ENCODE results near the gene C12orf60.
A peak's percentile ranks its signal among the peaks of the same experiment; 100 is the strongest.

The C12orf60 gene

DNA sequence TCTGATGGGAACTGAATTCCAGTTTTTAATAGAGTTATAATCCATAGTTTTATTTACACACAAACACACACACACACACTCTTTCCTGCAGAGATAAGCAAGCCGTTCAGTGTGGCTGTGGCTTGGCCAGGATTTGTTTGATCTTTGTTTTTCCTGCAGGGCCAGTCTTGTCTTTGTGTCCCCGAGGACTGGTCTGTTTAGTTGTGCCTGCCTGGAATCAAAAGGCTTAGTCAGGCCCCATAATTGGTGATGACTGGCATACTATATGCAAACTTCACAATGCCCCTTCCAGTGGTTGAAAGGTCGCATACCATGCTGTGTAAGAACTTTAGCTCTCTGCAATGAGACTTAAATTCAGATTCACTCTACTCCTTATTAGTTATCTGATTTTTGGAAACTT, 26.2 kb upstream of the C12orf60 start:
- DNase-seq = no peak

DNA sequence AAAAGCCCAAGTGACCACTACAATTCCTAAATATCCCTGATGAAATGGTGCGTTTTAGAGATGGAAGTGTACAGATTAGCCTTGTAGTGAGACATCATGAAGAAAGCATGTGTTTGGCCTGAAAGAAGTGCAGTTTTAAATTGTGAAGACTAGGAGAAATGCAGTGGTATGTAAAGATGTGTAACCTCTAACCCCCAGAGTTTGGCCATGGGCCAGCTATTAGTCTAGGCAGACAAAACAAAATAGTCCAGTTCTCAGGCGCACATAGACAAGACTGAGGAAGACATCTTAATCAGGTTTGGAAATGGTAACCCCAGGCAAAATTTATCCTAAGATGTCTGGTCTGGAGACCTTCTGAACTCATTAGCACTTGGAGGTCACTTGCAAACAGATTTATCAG, 23.6 kb upstream of the C12orf60 start:
- DNase-seq = no peak

DNA sequence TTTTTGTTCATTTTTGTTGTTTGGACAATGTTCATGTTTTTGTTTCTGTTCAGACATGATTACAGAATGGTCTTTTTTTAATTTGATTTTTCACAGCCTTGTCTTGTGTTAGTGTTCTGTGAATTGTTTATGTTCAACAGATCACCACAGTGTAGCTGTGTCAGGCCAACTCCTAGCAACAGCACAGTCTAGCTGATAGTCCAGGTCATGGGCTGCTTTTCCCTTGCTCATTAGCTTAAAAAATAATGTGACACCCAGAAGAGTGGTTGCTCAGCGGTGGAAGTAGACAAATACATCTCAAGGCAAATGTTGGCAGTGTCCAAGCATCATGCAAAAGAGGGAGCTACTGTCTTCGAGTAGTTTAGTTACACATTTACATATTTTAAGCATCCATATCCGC, 22.6 kb upstream of the C12orf60 start:
- DNase-seq = no peak

DNA sequence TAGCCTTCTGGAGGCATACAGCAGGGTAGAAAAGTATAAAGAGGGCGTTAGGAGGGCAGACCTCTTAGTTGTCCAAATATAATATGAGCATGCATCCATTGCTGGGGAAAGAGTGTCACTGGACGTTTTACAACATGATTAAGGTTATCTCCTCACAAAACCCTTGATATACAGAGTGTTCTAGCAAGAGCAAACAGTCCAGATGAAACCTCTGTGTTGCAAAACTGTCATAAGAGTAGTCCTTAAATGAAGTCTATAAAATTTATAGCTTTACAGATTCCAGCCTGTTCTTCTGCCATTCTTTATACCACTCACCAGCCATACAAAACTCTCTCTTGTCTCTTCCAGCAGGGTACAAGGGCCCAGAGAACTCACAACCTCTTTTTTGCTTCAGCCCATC, 21.9 kb upstream of the C12orf60 start:
- DNase-seq = no peak

DNA sequence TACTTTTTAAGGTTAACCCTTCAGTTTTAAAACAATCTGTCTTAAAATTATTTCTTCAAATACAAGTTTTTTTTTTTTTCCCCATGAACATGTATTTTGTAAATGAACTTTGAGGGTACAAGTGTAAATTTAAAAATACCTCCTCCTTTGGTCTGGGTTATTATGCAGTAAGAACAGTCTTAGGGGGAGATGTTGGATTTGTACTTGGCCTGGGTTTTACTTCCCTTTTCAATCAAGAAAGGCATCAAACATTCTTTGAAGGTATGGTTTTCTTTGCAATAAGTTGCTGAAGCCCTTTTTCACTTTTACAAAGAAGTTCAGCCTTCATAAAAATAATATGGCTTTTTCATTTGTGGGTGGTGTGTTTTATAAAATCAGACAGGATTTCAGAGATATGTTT, 20.7 kb upstream of the C12orf60 start:
- no peak for DNase-seq

DNA sequence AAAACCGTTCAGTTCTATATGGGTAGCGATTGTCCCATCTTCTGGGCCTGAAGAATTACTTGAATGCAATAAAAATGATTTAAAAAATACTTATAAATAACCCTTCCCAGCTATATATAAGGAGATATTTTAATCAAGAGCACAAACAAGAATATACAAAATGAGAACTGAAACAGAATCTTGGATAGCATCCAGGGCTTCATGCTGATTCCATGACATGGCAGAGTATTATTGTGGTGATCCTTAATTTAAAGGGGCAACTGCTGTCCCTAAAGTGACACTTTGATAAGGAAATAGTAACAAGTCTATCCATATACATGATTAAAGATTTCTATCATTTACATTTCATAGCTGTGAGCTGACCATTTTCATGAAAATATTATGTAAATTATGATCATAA, 19.0 kb upstream of the C12orf60 start:
- no peak for DNase-seq

DNA sequence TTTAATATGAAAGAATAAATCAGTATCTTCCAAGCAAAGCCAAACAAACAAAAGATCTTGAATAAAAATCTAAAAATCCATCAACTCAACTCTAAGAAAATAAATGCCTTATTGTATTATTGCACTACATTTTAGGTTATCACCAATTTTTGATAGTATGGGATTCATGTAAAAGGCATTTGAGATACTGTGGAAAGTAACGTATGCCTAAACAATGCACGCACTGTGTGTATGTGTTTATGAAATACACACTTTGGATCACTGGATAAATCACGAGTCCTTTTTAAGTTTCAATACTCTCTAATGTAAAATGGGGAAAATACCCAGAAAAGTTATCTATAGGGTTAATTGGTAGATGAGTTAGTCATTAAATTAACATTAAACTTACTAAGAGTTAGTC, 17.9 kb upstream of the C12orf60 start:
- no peak for DNase-seq

DNA sequence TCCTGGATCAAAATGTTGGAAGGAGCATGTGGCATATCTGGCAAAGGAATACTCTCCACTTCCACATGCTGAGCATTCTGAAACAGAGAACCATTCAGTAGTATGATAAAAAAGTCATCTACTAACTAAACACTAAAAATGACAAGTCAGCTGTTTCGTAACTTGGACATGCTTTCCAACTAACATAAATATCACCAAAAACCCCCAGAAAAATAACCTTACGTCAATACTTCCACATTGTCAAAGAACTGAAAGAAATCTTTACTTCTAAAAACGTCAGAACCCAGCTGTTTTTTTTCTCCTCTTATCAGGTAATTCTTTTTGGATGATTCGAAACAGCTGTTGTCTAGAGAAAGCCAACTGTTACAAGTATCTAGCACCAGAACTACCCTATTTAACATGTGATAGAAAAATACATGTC, 8.4 kb upstream of the C12orf60 start:
- no peak for DNase-seq

DNA sequence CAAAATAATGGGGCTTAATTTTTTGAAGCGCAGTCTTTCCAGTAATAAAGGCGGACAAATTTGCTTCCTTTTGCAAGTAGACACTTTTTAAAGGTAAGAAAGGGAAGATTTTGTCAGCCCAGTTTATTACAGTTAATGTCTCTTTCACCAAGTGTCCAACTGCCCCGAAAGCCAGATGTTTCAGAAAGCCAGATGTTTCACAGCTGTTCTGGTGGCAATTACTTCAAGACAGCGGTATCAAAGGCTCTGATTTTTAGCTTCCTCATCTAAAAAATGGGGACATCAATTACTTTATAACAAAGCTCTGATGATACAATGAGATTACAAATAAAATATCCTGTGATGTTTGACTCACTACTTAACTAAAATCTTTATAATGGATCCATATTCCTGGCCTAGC, 1.2 kb upstream of the C12orf60 start:
- DNase-seq = no peak

DNA sequence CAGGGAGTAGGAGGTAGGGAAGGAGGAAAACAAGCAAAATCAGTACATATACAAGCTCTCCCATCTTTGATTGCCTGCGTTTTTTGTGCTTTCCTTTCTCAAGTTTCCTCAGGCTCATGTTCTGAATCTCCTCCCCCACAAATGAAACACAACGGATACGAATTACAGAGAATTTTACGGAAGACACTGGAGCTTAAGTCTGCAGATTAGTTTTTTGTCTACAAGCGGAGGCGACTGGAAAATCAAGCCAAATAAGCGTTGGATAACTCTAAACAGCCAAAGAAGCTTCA, 804 bp upstream of the C12orf60 start:
- no peak for DNase-seq

DNA sequence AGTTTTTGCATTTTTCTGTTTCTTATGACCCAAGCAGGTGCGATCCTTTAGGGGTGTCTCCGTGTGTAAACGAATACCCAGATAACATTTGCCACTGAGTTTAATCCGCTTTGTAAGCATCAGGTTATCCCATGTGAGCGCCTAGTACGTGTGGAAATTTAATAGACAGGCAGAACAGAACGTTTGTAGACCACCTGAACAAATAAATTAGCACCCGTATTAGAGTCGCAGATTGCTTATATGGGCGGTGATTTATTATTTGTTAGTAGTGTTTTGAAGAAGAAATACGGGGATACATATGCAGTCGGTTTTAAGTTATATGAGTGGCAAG, 325 bp downstream of the C12orf60 start:
- DNase-seq = no peak

DNA sequence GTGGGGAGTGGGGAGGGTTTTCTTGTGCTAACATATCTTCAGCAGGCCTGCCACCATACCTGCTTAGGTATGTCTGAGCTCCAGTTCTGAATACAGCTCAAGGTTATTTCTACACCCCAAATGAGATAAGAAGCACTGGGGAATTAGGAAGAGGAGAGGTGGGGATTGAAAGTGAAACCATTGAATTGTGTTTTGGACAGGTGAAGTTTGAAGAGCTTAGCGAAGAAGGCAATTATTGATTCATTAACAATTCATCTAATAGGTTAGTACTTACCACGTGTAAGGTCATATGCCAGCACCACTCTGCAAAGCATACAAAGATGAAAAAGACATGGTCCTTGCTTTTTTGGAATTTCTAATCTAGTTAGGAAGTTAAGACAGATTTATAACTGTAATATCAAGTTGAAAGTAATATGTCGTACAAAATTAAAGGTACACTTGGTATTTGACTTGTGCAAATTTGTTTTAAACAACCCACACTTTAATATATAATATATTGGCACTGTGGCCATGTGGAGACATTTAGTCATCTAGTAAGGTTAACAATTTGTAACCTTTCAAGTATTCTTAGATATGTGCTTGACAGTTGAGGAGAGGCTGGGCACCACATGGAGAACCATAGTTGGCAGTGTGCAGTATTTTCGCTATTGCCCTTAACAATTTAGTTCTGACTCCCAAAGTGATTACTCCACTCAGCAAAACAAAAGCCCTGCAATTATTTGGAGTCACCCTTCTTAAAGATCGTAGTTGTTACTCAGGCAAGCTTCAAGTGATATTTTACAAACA, 6.9 kb downstream of the C12orf60 start:
- DNase-seq = no peak

DNA sequence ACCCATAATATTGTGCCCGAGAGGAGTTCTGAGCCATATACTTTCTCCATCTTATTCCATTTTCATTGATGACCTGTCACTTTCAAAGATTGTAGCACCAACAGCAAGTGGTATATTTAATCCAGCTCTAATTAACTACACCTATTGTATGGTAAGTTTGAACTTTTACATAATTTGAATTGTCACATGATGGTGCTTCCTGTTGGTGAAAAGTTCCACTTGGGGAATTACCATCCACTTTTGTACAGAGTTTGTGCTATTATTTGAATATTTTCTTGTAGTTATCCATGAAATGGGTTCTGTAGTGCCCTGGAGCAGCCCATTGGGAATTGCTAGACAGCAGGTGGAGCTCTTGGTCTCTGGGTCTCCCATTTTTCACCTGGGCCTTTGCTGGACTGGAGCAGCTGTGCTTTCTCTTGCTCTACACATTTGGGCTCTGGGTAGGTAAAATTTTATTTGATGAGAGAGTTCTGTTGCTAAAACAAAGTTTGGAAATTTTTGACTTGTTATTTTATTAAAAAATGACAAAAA, 7.5 kb downstream of the C12orf60 start:
- peak; percentile 61 for DNase-seq

DNA sequence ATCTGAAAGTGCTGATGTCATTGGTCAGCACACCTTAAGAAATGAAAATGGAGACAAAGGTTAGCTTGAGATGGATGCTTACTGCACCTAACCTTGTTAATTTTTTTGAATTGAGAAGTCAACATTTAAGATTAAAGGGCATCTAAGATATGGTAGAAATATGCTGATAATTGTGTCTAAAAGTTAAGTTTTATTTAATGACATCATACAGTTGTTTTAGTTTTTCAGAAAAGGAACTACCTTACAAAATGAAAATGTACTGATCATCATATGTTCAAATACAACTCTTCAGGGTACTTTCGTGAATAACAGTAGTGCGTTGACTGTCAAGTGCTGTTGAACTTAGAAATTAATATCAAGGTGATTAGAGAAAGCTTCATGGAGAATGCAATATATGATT, 8.0 kb downstream of the C12orf60 start:
- no peak for DNase-seq

DNA sequence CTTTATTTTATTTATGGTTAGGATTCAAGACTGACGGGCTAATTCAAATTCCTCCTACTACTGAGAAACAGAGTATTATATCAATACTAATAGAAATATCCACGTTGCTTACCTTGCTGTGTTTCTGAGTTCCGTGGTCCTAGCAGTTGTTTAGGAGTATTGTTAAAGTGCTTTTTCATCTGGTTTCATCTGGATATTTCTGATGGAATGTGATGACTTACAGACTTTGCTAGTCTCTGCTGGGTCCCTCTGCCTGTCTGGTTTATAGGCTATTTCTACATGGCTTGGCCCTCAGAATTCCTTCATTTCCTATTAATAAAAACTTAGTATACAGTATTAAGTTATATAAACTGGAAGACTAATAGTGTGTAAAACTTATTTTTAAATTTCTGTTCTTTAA, 10.5 kb downstream of the C12orf60 start, which contains the start of gene SMCO3:
TSS of gene SMCO3 (minus strand) at position 169 of the 400 bp plus-strand sequence. CDS start 7,502 bp downstream, outside the sequence.
- DNase-seq = no peak

DNA sequence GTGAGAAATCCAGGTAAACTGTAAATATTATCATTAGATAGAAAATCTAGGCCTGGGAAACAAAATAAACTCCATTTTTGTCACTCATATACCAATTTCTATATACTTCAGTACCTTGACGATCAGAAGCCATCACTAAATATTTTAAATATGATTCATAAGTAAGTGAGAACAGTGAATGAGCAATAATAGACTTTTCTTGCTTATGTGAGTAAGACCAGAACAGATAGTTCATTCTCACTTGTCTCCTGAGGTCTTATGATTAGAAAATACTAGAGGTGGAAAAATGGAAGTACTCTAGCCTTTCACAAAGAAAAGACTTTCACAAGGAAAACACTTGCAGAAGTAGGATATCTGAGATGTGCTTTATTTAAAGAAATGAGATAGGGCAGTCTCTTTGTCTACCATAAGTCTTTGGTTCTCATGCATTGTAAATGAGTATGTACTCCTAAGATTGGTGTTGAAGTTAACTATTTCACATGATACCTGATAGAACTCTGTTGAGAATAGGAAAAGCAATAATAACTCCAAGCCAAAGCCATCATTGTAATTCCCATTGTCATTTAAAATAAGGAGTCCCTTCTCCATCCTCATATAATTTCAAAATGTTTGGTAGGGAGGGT, 20.7 kb downstream of the C12orf60 start:
- no peak for DNase-seq

DNA sequence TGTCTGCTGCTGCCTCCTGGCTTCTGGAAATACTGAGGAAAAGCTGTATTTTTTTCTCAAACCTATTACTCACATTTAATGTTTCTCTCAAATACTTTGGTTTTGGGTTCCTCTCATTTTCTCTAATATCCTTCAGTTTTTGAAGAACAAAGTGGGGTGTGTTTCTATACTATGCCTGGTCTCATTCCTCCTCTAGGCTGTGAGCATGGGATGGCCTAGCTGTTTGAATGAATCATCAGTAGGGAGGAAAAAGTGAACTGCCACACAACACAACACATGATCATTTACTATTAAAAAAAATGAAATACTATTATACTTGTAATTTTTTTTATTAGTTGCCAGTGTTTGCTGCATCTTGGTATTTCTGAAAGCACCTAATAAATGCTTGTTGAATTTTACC, 21.8 kb downstream of the C12orf60 start:
- no peak for DNase-seq

DNA sequence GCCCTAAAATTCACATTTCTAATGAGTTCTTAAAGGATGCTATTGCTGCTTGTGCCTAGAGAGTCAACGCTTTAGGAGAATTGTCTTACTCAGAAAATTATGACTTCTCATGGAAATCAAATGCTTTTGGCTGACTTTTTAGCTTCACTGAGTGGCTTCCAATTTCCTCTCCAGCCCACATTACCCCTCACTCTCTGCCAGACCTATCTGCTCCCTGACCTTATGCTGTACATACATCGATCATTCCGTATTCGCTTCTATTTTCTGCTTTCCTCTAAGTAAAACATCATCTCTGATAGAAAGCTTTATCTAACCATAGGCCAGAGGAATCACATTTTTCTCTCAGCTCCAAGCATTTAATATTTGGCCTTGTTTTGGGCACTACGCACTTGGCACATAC, 23.0 kb downstream of the C12orf60 start:
- DNase-seq = no peak

DNA sequence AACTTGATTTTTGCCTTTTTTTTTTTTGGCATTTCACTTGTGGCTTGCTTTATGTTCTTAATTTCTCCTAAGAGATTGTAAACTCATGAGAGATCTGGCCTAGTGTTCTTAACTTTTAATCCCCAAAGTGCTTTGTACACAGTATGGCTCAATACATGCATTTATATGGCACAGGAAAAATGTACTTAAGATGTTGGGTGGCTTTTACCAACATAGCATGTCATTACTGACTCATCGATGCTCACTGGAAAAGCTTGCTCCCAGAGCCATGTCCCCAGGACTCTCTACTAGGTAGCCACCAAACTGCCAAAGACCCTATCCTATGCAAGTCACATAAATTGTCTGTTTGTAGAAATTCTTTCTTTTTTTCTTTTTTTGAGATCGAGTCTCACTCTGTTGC, 23.6 kb downstream of the C12orf60 start:
- DNase-seq = no peak

DNA sequence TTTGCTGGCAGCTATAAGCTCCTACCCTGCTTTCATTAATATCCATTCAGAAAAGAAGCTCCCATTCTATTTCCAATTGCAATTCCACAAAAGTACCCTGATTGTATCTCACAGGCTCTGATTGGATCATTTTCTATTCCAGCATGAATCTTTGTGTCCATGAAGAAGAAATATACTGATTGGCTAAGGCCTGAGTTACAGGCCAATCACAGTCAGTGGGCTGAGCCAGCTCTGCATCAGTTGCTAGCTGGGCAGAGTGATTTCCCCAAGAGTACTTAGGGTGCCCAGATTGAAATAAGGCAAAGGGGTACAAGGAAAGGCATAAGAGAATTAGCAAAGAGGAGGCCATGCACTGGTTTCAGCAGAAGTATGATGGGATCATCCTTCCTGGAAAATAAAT, 25.4 kb downstream of the C12orf60 start:
- DNase-seq = no peak

DNA sequence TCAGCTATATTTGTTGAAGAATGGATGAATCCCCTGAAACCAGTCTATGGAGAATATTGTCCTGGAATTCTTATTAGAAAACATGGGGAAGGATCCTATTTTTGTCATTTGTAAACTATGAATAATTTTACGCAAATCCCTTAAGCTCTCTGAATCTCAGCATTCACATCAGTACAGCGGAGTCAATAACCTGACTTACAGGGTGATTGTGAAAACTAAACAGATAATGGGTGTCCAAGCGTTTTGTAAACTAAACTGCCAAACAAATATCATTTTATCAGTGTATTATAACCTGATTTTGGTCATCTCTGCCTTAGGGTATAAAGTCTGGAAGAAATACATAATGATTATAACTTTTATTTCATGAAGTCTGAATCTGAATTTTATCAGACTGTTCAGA, 29.9 kb downstream of the C12orf60 start:
- no peak for DNase-seq

DNA sequence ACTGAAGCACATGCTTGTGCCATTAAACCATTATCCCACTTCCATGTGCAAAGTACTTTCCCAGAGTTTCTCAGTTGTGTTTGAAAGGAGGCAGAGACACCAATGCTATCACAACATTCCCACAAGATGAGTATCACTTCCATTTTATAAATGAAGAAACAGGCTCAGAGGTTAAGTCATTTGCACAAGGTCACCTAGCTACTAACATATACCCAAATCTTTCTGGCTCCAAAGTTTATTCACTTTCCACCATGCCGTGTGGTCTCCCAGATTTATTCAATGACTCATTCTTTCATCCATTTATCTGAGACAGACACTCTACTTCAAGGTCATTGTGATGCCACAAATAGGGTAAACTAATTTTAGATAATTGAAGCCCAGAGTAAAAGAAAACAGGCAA, 30.5 kb downstream of the C12orf60 start:
- DNase-seq = peak; percentile 45

DNA sequence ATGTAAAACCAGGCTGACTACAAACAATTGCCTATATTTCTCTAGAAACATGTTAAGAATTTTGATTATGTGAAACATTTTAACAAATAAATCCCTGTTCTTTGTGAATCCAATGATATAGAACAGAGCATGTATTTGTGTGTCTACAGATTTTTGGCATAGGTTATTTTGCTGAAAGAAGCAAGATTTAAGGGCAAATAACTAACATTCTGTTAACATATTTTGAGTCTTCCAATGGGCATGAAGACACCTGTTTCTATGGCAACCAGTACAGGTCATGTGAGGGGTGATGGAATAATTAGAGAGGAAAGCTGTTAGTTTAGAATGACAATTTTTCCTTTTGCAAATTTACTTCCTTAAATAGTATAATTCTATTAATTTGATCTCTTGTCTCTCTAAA, 31.0 kb downstream of the C12orf60 start:
- no peak for DNase-seq

DNA sequence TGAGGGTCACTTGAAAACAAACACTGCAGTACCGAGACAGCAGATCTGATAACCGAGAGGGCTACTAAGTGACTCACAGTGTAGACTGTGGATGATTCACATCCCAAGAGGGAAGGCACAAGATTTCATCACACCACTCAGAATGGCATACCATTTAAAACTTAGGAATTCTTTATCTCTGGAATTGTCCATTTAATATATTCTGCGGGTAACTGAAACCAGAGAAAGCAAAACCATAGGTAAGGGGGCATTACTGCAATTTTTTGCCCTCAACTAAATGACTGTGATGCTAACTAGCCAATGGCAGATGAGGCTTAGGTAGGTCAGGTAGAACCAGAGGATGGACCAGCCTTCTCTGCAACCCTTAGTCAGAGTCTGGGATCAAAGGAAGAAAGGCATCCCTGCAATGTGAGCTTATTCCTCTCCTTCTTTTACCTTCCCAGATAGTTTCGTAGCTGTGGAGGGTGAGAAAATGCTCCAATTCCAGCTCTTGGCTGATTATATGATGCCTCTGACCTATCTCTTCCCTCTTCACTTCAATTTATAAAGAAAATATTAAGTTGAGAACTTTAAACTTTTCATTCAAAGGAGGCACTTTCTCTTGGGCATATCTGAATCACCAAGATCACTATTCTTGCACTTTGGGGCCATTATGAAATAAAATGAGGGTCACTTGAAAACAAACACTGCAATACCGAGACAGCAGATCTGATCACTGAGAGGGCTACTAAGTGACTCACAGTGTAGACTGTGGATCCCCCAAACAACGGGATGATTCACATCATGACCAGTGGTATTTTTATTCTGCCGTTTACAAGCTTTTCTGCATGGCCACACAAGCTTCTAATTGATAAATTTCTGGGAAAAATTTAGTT, 33.1 kb downstream of the C12orf60 start:
- peak; percentile 23 for DNase-seq

All from hematopoietic multipotent progenitor cell treated with erythropoietin and hydrocortisone succinate and interleukin-3 and kit ligand, for 8 days (in vitro differentiated cells).